ENCODE measurements around the gene GFM1.
A peak's percentile ranks its signal among the peaks of the same experiment; 100 is the strongest.
"Not testable (repeated sequence)": the region's sequence is repeated elsewhere in the genome, so short reads cannot be mapped to it uniquely, and the experiment has no call there.

The GFM1 gene

GRCh38 chr3:158663246-158663645 is 18.9 kb downstream of the GFM1 start:
- Mint-ChIP-seq H3K4me3 (no peak overlapping the region), H3K27me3 (no peaks in the 10 kb centered on the region), H3K27ac (no peak overlapping the region), H3K9me3 (no peaks in the 10 kb centered on the region), H3K4me1 (peaks cover 13% of the 10 kb centered on the region)
- DNase-seq (no peak), ATAC-seq (no peak)

DNA sequence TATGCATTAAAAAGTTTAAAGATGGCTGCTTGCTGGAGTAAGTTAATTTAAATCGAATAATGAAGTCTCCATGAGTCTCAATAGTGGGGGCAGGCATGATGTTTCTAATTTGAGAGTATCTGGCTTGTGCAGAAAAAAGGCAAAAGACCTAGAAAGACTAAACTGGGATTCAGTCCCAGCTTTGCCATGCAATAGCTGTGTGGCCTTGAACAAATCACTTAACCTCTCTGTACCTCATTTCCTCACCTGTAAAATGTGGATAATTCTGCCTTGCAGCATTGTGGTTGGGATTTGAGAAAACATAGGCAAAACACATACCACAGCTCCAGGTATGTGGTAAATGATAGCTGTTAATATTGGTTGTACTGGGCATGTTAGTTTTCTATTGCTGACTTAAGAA is 19.5 kb downstream of the GFM1 start:
- Mint-ChIP-seq H3K4me3 (no peak overlapping the region), H3K4me1 (peaks cover 12% of the 10 kb centered on the region), H3K27me3 (no peaks in the 10 kb centered on the region), H3K9me3 (no peaks in the 10 kb centered on the region), H3K27ac (no peak overlapping the region)
- ATAC-seq (no peak), DNase-seq (no peak)

DNA sequence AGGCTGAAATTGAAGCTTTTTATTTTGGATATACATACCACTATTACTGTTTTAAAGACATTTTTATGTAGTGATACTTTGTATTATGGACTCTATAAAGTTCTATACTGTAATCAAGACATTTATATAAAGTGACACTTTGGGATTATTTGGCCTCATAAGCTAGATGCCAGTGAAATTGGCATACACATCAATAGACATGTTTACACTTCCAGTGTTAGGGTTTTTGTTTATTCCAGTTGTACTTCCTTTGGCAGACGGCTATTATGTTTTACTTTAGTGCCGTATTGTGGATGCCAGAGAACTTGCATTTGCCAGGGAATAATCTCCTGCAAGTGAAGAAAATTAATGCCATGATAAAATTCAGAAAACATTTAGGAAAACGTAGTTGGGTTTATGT is 22.1 kb downstream of the GFM1 start:
- Mint-ChIP-seq H3K4me1 (peaks cover 9% of the 10 kb centered on the region), H3K27ac (no peak overlapping the region), H3K4me3 (no peak overlapping the region), H3K27me3 (no peaks in the 10 kb centered on the region), H3K9me3 (no peaks in the 10 kb centered on the region)
- ATAC-seq = no peak
- DNase-seq = no peak

DNA sequence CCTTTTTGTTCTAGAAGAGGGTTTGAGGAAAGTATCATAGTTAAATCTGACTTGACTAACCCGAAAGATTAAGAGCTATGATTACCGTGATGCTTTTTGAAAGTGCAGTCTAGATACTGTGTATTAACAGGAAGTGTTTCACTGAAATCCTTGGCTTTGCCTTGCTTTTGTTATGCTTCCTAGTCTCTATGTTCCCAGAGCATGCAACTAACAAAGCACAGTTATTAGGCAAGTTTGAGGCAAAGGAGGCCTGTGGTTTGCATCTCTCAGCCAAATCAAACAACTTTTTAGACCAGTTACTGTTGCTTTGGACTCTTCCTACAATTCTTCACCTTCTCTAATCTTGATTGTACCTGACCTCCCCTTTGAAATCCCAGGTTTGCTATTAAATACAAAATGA is 24.2 kb downstream of the GFM1 start:
- H3K9me3 Mint-ChIP-seq = no peaks in the 10 kb centered on the region
- H3K27ac Mint-ChIP-seq = no peak overlapping the region
- H3K4me3 Mint-ChIP-seq = no peak overlapping the region
- no peaks in the 10 kb centered on the region for H3K27me3 Mint-ChIP-seq
- no peak for DNase-seq
- no peak for ATAC-seq
- peaks cover 22% of the 10 kb centered on the region for H3K4me1 Mint-ChIP-seq

GRCh38 chr3:158671821-158672214 is 27.5 kb downstream of the GFM1 start:
- Mint-ChIP-seq H3K4me1 (peaks cover 22% of the 10 kb centered on the region), H3K27ac (peak overlapping the region; percentile 89 to 91), H3K9me3 (no peaks in the 10 kb centered on the region), H3K4me3 (peak overlapping the region; percentile 84 to 85), H3K27me3 (no peaks in the 10 kb centered on the region)
- DNase-seq = no peak
- no peak for ATAC-seq

GRCh38 chr3:158672215-158673176 is 28.2 kb downstream of the GFM1 start, which contains the start of gene LXN:
TSS of gene LXN (minus strand) at chr3:158672648. CDS start at chr3:158672478, 170 bp downstream.
- Mint-ChIP-seq H3K27me3 (no peaks in the 10 kb centered on the region), H3K9me3 (no peaks in the 10 kb centered on the region), H3K4me1 (peaks cover 22% of the 10 kb centered on the region), H3K4me3 (peak within 1 kb of the TSS; percentile 84 to 85), H3K27ac (peak within 1 kb of the TSS; percentile 89 to 91)
- ATAC-seq (peak; percentile 99), DNase-seq (peak; percentile 75 to 86)

- Mint-ChIP-seq H3K27ac (no peak overlapping the region), H3K27me3 (no peaks in the 10 kb centered on the region), H3K4me3 (no peak overlapping the region), H3K9me3 (no peaks in the 10 kb centered on the region), H3K4me1 (no peaks in the 10 kb centered on the region)
- DNase-seq (no peak), ATAC-seq (no peak)
Observed at GRCh38 chr3:158678687-158679086, 34.4 kb downstream of the GFM1 start.

DNA sequence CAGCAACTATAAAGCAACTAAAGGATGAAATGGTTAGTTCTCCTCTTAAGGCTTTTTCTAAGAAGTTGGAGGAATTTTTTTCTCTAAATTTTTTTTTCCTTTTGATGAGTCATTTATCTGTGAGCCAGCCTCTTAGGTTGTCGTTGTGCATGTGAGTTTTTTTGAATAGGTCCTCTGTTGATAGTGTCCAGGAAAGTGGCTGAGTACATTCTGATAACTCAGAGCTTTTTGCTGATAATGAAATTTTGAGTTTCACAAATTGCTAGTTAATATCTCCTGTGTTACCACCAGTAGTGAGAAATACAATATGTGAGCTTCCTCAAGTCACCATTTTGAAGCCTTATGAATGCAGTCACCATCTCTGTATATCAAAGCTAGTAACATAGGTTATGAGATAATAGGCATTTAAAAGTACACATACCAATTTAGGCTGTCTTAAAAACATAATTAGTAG is 35.2 kb downstream of the GFM1 start:
- Mint-ChIP-seq H3K9me3 (no peaks in the 10 kb centered on the region), H3K27me3 (no peaks in the 10 kb centered on the region), H3K4me1 (no peaks in the 10 kb centered on the region), H3K4me3 (no peak overlapping the region), H3K27ac (no peak overlapping the region)
- DNase-seq = no peak
- ATAC-seq = no peak

DNA sequence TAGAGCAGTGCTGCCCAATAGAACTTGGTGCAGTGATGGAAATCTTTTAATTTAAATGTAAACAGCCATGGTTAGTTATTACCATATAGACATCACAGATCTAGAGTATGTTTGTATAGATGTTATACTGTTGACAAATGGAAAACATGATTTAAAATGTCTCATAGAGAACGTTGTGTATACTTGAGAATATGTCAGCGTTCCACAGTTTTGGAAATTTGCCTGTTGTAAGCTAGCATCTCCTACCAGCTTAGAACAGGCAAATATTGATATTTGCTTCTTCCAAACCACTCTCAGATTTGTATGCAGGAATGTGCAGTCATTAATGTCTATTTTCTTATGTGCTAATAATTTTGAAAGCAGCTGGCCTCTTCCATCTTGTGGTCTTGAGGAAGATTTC is 36.5 kb downstream of the GFM1 start:
- ATAC-seq = no peak
- H3K9me3 Mint-ChIP-seq = no peaks in the 10 kb centered on the region
- H3K27ac Mint-ChIP-seq = no peak overlapping the region

DNA sequence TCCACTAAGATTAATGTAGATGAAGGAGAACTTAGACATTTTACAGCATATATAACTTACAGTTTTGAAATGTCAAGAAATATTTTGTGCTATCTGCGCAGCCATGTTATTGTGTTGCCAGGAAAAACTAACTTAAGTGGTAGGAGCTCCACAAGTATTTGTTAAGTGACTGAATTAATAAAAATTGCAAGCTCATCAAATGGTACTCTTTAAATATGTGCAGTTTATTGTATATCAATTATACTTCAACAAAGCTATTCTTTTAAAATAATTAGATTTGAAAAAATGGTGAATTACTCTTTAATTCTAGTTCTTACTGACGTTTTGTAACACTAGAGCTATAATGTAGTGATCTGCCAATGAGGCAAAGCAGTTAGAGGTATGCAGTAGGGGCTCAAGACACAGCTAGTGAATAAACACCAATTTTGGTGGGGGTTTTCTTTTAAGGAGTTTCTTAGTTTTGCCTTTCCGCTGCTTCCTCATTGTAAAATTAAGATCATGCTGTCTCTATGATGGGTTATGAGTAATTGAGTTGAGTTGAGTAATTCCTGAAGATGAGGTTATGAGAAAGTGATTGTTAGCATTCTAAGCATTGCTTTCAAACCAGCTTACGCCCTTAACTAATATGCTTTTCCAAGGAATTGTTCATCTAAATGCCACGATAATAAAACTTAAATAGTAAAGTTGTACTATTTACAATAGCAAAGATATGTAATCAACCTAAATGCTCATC is 39.1 kb downstream of the GFM1 start:
- Mint-ChIP-seq H3K4me3 (no peak overlapping the region), H3K27me3 (no peaks in the 10 kb centered on the region), H3K27ac (peak overlapping the region in 1 of 2 donors; percentile 27), H3K4me1 (no peaks in the 10 kb centered on the region), H3K9me3 (no peaks in the 10 kb centered on the region)
- ATAC-seq = no peak
- no peak for DNase-seq

More for the DNA sequence above, 36.5 kb downstream of the GFM1 start:
- DNase-seq = no peak
- Mint-ChIP-seq H3K4me1 (no peaks in the 10 kb centered on the region), H3K4me3 (no peak overlapping the region), H3K27me3 (no peaks in the 10 kb centered on the region)

GRCh38 chr3:158685159-158685558 is 40.8 kb downstream of the GFM1 start:
- Mint-ChIP-seq H3K27ac (no peak overlapping the region), H3K4me3 (no peak overlapping the region), H3K4me1 (no peaks in the 10 kb centered on the region), H3K27me3 (no peaks in the 10 kb centered on the region), H3K9me3 (no peaks in the 10 kb centered on the region)
- DNase-seq (no peak), ATAC-seq (no peak)

GRCh38 chr3:158693866-158694456 is 49.6 kb downstream of the GFM1 start:
- ATAC-seq, H3K27ac Mint-ChIP-seq, DNase-seq, H3K4me1 Mint-ChIP-seq, H3K4me3 Mint-ChIP-seq, H3K9me3 Mint-ChIP-seq, H3K27me3 Mint-ChIP-seq: not testable (repeated sequence)

GRCh38 chr3:158696618-158697017 is 52.3 kb downstream of the GFM1 start:
- no peak for ATAC-seq
- Mint-ChIP-seq H3K27me3 (no peaks in the 10 kb centered on the region), H3K4me1 (no peaks in the 10 kb centered on the region), H3K4me3 (no peak overlapping the region), H3K27ac (no peak overlapping the region), H3K9me3 (no peaks in the 10 kb centered on the region)
- DNase-seq = no peak

GRCh38 chr3:158700559-158700958 is 56.2 kb downstream of the GFM1 start:
- no peaks in the 10 kb centered on the region for H3K9me3 Mint-ChIP-seq
- no peak for ATAC-seq
- no peaks in the 10 kb centered on the region for H3K27me3 Mint-ChIP-seq
- DNase-seq = no peak
- no peak overlapping the region for H3K4me3 Mint-ChIP-seq
- no peaks in the 10 kb centered on the region for H3K4me1 Mint-ChIP-seq
- H3K27ac Mint-ChIP-seq = no peak overlapping the region

DNA sequence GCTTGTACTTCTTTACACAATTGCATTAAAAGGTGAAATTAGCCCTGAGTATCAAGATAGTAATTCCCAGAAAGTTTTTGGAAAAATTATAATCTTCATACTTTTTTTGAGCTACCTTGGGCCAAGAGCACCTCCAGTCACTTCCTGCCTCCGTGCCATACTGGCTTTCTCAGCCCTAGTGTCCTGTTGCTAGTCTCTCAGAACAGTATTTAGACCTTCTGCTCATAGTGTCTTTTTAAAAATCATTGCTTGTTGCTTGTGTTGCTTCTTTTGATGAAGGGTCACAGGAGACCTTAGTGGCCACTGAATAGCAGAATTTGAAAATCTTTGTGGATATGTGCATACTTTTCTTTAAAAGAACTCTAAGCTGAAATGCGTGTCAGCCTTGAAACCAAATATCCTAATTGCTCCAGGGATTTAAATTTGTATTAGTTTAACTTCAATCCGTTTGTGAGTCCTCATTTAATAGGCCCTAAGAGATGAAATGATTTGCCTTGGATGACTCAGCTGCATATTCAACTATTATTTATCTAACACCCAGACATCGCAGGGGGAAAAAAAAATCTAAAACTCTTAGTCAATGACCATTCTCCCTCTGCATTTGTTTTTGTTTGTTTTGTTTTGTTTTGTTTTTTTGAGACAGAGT is 57.2 kb downstream of the GFM1 start:
- H3K27me3 Mint-ChIP-seq = no peaks in the 10 kb centered on the region
- ATAC-seq (no peak), DNase-seq (no peak)
- H3K4me3 Mint-ChIP-seq = no peak overlapping the region
- H3K27ac Mint-ChIP-seq = no peak overlapping the region
- H3K4me1 Mint-ChIP-seq = no peaks in the 10 kb centered on the region
- no peaks in the 10 kb centered on the region for H3K9me3 Mint-ChIP-seq
